Measurements from ENCODE around the gene URGCP.
"Not testable (repeated sequence)": the region's sequence is repeated elsewhere in the genome, so short reads cannot be mapped to it uniquely, and the experiment has no call there.

URGCP gene

DNA sequence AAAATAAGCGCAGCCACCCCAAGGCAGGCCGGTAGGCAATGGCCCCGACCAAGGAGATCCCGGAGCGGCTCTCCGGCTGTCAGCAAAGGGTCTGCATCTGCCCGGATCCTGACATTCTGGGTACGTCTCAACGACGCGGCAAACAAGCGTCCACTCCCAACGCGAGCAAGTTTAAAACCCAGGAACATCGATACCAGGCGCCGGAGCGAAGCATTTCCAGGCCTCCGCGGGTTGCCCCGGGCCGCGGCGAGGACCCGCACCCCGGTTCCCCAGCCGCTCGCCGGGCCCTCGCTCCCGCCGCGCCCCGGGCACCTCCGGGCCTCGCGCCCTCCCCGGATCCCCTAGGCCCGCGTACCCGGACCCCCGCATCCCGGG, 453 bp downstream of the URGCP start:
- peak; percentile 48 for DNase-seq

GRCh38 chr7:43905209-43905946, 1.0 kb downstream of the URGCP start:
- DNase-seq: peak; percentile 85

- peak; percentile 42 for DNase-seq
These were observed 1.7 kb downstream of the URGCP start for GRCh38 chr7:43904533-43905208.

DNA sequence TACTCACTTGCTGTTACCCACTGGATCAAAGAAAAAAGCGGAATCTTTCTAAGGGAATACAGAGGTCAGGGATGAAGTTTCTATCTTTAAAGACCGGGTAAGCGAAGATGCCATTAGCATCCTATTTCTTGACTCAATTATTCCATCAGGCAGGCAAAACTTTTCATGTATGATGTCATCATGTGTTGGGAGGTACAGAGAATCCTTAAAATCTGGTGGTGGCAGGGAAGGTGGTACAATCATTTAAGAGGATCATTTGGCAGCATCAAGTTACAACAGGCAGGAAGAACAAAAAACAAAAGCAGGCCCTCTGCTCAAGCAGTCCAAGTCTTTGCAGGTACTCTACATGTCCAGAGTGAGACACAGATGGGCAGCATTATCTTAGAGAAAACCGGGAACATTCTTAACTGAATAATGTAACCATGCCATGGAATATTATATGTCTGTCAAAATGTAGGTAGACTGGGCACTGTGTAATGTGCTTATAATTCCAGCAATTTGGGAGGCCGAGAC, 3.8 kb downstream of the URGCP start:
- DNase-seq: no peak

- not testable (repeated sequence) for DNase-seq
These were observed 7.8 kb downstream of the URGCP start for GRCh38 chr7:43898571-43898970.

- DNase-seq: no peak
These were observed 10.5 kb downstream of the URGCP start for GRCh38 chr7:43895847-43896415.

- no peak for DNase-seq
These were observed 15.1 kb downstream of the URGCP start for GRCh38 chr7:43891069-43891955.

DNA sequence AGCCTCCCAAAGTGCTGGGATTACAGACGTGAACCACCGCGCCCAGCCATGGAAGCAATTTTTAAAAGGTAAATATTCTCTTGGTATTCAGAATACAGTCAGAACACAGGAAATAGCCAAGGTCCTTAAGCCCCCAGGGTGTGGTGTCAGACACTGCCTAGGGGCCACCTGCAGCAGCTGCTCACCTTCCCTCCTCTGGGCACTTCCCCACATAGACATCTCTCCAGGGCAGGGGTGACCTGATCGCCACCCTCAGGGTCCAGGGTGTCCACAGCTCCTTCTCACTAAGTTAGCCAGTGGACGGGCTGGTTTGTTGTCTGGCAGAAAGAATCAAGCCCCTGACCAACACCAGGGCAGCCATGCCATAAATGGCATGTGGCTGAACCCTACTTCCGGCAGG, 15.9 kb downstream of the URGCP start:
- DNase-seq: no peak

- peak; percentile 47 for DNase-seq
These were observed 17.1 kb downstream of the URGCP start for GRCh38 chr7:43888993-43889945.

DNA sequence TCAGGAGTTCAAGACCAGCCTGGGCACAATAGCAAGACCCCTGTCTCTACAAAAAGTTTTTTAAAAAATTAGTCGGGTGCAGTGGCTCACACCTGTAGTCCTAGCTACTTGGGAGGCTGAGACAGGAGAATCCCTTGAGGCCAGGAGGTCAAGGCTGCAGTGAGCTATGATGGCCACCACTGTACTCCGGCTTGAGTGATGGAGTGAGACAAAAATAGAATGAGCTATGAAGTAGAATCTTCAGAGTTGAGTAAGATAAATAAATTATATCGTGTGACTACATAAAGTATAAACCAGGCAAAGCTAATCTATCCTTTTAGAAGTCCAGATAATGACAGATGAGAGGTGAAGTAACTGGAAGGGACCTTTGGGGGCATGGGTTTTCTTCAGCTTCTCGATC, 21.8 kb downstream of the URGCP start:
- DNase-seq: no peak

DNA sequence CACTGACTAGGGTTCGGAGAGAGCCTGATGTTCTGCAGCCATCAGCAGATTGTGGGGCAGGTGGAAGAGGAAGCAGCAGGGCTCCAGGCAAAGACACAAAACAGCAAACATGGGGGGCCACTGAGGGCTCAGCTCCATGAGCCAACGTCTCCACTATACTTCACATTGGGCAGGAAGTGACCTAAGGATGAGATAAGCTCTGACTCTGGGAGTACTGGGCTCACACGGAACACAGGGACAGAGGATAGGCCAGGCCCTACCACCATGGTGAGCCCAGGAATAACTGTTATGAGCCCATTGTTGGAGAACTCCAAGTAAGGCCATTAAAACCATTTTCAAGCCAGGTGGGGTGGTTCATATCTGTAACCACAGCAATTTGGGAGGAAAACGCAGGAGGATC, 22.2 kb downstream of the URGCP start:
- peak; percentile 39 for DNase-seq

DNA sequence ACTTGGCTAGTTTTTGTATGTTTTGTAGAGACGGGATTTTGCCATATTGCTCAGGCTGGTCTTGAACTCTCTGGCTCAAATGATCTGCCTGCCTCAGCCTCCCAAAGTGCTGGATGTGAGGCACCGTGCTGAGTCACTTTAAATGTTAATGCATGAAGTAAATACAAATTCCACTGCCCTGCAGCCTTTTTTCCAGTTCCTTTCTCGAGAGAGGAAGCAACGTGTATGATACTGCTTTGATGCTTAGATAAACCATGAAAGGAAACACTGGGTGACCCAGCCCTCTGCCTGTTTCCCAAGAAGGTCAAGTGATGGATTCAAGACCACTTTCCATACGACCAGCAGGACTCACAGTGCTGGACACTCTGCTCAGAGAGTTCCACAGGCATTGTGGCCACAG, 25.8 kb downstream of the URGCP start:
- DNase-seq: peak; percentile 80

GRCh38 chr7:43879477-43879876, 26.9 kb downstream of the URGCP start:
- DNase-seq: peak; percentile 81

- DNase-seq: peak; percentile 55
These were observed 27.5 kb downstream of the URGCP start for GRCh38 chr7:43878867-43879266.

DNA sequence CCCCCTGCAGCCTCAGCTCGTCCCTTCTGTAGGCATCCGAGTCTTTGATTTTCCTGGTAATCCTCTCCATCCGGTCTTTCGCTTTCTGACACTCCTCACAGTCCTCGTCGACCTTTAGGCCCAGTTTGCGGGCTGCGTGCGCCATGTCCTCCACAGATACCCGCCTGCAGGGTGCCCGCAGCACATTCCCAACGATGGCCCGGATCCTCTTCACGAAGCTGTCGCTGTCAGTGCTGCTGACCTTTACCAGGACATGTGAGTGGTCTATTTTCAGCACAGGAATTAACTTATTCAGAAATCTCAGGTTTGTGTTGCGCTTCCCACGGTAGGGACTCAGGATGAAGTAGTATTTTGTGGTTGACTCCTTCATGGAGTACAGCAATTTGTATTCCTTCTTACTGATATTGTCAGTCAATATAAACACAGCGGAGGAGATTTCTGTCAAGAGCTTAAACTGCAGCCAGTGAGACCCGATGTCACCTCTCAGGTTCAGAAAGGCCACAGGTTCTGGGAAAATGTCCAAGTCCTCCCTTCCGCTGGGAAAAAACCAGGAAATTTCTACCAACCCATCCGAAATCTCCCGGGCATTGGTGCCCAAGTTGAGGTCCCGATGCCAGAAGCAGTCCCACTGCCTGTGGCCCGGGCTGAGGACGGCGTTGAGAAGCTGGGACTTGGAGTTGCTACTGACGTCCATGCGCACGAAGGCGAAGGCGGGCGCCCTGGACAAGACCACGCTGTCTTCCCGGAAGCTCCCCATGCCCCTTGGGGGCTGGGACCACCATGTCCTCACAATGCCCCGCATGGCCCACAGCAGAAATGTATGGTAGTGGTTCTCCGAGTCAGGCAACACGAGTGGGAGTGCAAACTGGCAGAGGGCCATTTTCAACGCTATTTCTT, 28.2 kb downstream of the URGCP start:
- DNase-seq: no peak

DNA sequence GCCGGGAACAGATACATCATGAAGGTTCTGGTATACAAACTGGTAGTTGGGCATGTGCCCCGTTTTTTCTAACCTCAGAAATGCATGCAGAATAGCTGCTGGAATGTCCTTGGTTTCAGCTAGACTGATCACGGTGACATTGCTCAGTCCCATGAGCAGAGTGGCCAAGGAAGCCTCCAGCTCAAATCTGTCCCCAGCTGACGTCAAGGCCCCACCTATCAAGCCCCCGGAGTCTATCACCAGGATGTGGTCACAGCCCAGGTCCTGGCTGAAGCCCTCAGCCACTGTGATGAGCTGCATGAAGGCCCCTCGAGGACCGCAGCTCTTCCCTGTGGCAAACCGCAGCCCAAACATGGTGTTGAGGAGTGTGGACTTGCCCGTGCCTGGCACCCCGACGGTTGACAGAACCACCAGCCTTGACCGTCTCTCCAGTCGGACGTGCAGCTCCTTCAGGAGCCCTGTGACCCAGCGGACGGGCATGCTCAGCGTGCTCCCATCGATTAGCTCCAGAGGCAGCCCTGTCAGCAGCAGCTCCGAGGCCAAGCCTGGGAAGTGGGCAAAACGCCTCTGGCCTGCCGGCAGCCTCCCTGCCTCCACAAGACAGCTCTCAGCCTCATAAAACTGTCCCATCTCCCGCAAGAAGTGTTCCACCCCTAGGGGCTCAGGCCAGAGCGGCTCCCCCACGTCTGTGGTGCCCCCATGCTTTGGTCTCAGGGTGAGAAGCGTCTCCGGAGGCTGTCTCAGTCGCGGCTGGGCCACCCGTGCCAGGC, 29.2 kb downstream of the URGCP start:
- DNase-seq: no peak

DNA sequence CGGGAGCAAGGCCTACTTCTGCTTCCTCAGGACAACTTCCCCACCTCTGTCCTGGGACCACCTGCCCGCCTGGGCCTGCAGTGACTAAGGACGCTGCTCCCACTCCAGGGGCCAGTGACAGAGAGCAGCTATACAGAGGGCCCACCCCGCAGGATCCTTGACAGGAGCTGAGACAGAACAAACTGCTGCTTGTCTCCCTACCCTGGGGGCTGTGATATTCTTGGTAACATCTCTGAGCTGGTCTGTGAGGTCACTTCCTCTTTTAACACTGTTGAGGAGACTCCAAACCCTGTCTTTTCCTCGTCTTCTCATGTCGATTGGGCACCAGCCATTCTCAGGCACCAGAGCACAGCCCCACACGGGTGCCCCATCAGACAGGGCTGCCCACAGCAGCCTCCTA, 30.2 kb downstream of the URGCP start:
- no peak for DNase-seq

GRCh38 chr7:43873300-43873699, 33.1 kb downstream of the URGCP start:
- peak; percentile 89 for DNase-seq

DNA sequence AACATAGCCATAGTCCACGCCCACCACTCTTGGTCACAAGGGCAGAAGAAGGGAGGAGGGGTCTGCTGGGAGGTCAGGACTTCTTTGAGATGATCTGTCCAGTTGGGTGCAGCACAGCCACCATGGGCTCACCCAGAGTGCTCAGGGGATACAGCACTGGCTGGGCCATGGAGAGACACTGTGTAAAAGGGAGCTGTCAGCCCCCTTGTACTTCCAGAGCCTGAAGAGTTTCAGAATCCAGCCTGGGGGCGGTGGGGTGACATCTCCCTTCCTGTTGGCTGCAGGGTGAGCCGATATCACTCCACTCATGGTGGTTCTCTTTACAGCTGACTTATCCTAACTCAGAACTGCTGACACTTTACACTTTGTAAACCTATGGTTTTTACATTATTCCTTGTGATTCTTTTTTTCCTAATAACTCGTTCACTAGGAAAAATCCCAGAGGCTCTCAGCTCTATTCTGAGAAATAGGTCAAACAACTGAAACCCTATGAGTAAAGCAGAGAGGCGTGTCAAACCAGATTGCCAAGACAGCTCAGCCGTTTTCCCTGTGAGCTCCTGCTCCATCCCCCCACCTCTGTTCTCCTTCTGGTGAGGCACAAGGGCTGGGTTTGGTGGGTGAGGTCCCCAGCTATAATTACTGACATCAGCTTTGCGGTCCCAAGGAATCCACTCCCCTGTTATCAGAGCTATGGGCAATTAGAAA, 33.8 kb downstream of the URGCP start:
- peak; percentile 90 for DNase-seq
